Testis (tissue), 2 donors: ENCODE data around the gene GOLPH3.

ENCODE experiments used
- POLR2A ChIP-seq: fragments of 450-650 bp; IDR thresholded peaks from one replicate; pipeline ENCODE4 v1.6.1; 2017; ENCODE audit warnings: antibody characterized with exemption, mild to moderate bottlenecking, moderate library complexity
- TF ChIP-seq, protein P1 (sequence below), 3 experiments: fragments of 450-650 bp in 2 of 3; fragments of 200-600 bp in 1 of 3; sonication (generic) in 1 of 3; IDR thresholded peaks; one replicate each; pipeline ENCODE4 v1.5.1; 2016 to 2019; ENCODE audit warnings: antibody characterized with exemption in 3 of 3, mild to moderate bottlenecking in 2 of 3, moderate library complexity in 1 of 3

DNA sequence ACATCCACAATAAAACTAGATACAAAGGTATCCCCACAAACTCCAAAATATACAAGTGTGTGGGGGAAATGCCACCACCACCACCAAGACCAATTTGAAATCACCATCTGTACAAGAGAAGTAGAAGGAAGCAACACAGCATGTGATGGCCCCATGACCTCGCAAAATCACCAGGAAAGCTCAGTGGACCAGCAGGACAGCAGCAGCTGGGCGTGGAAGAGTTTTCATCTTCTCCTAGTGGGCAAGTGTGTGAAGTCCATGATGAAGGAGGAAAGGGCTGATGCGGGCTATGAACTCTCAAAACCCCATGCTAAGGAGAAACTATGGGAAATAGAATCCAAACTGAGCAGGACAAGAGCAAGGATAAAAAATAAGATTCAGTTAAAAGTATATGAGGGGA, 58.1 kb downstream of the GOLPH3 start:
- TF ChIP-seq, protein P1, sequence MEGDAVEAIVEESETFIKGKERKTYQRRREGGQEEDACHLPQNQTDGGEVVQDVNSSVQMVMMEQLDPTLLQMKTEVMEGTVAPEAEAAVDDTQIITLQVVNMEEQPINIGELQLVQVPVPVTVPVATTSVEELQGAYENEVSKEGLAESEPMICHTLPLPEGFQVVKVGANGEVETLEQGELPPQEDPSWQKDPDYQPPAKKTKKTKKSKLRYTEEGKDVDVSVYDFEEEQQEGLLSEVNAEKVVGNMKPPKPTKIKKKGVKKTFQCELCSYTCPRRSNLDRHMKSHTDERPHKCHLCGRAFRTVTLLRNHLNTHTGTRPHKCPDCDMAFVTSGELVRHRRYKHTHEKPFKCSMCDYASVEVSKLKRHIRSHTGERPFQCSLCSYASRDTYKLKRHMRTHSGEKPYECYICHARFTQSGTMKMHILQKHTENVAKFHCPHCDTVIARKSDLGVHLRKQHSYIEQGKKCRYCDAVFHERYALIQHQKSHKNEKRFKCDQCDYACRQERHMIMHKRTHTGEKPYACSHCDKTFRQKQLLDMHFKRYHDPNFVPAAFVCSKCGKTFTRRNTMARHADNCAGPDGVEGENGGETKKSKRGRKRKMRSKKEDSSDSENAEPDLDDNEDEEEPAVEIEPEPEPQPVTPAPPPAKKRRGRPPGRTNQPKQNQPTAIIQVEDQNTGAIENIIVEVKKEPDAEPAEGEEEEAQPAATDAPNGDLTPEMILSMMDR (IDR thresholded peaks at IDR 0.05), result no peak
- no peak for TF ChIP-seq POLR2A
